ENCODE results near the gene HRH2.
"Not testable (repeated sequence)": the region's sequence is repeated elsewhere in the genome, so short reads cannot be mapped to it uniquely, and the experiment has no call there.

HRH2 gene

DNA sequence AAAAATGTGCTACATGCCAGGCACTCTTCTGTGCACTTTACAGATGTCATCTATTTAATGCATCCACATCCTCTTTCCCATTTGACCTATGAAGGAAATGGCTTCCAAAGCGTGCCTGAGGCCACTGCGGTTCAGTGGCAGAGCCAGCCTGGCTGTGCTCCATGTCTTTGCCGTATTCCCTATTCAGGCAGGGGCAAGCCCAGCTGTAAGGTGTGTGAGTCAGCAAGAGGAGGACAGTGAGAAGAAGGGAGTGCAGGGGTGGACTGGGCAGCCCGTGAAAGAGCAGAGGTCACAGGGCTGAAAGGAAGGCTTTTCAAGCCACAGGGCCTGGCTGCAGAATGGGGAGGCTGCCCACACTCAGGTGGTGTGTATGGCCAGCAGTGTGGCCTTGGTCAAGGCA lies 91.7 kb downstream of the HRH2 start:
- no peak for DNase-seq (ENCODE audit: low read depth)
- H3K4me3 ChIP-seq (ENCODE audit: low read depth, low read length) = no peak overlapping the region
- in situ Hi-C loops (cut with HindIII; ENCODE audit: low sequenced_read_pairs) = no loop called here
- TF ChIP-seq, protein P1, sequence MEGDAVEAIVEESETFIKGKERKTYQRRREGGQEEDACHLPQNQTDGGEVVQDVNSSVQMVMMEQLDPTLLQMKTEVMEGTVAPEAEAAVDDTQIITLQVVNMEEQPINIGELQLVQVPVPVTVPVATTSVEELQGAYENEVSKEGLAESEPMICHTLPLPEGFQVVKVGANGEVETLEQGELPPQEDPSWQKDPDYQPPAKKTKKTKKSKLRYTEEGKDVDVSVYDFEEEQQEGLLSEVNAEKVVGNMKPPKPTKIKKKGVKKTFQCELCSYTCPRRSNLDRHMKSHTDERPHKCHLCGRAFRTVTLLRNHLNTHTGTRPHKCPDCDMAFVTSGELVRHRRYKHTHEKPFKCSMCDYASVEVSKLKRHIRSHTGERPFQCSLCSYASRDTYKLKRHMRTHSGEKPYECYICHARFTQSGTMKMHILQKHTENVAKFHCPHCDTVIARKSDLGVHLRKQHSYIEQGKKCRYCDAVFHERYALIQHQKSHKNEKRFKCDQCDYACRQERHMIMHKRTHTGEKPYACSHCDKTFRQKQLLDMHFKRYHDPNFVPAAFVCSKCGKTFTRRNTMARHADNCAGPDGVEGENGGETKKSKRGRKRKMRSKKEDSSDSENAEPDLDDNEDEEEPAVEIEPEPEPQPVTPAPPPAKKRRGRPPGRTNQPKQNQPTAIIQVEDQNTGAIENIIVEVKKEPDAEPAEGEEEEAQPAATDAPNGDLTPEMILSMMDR (IDR thresholded peaks at IDR 0.05; ENCODE audit: low read depth, low read length, missing control alignments) = no peak

DNA sequence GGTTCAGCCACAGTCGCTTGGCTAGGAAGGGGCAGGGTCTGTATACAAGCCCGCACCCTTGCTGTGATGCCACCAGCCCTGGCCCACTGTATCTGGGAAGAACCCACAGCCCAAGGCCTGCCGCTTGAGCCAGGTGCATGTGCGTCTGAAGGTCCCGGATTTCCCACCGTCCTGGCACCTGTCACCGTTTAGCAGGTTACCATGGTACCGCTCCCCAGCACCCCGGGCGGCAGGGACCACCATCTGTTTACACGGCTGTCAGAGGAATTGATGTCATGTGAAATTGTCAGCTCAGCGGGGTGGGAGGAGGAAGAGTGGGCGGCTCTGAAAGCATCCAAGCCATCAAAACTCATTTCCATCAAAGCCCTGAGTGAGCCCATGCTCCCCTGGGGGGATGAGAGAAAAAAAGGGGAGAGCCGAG lies 92.7 kb downstream of the HRH2 start:
- no peak for DNase-seq (ENCODE audit: low read depth)
- TF ChIP-seq, protein P1 (IDR thresholded peaks at IDR 0.05; ENCODE audit: low read depth, low read length, missing control alignments) = no peak
- in situ Hi-C loops (cut with HindIII; ENCODE audit: low sequenced_read_pairs) = no loop called here
- no peak overlapping the region for H3K4me3 ChIP-seq (ENCODE audit: low read depth, low read length)

DNA sequence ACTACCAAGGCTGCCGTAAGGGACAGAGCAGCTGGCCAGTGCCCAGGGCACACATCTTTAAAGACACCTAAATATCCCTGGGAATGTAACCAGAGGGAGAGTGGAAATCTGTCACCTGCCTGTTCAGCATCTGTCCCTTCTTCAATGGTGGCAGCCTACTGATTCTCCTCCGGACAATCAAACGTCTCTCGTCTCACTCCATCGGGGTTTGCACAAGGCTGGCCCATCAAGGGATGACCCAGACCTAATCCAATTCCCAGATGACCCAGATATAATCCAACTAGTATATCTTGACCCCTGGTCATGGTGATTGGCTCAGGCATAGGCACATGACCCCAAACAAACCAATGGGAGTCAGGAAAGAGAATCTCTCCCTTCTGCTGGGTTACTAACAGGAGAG lies 93.5 kb downstream of the HRH2 start:
- in situ Hi-C loops (cut with HindIII; ENCODE audit: low sequenced_read_pairs) = no loop called here
- DNase-seq (ENCODE audit: low read depth) = no peak
- H3K4me3 ChIP-seq (ENCODE audit: low read depth, low read length) = no peak overlapping the region
- TF ChIP-seq, protein P1 (IDR thresholded peaks at IDR 0.05; ENCODE audit: low read depth, low read length, missing control alignments) = no peak

DNA sequence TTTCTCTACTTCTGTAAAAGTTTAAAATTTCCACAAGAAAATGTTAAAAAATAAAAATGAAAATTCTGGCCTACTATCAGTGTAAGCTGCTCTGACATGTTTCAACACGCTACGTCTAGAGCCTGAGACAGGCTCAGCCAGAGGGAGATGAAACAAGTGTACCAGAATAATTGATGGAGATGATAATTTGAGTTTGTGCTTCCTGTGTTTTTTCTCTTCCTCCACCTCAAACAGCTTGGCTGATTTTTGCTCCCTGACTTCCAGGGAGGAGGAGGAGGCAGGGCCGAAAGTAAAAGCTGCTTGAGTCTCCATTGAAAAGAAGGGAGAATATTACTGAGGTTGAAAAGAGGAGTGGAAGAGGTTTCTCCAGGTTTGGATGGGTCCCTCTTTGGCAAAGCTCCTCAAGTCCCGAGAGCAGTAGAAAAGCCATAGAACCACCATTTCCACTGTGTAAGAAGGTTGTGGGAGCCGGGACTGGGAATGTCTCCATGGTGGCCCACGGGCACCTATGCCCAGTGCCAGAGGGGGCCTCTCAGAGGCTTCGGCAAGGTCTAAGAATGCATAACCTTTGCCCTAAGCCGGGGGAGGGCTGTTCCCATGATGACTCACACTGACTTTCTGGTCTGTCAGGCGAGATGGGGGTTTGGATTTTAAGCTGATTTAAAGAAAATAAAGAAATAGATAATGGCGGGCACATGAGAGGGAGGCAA lies 95.1 kb downstream of the HRH2 start:
- DNase-seq (ENCODE audit: low read depth) = no peak
- TF ChIP-seq, protein P1 (IDR thresholded peaks at IDR 0.05; ENCODE audit: low read depth, low read length, missing control alignments) = no peak
- in situ Hi-C loops (cut with HindIII; ENCODE audit: low sequenced_read_pairs) = no loop called here
- H3K4me3 ChIP-seq (ENCODE audit: low read depth, low read length) = no peak overlapping the region

DNA sequence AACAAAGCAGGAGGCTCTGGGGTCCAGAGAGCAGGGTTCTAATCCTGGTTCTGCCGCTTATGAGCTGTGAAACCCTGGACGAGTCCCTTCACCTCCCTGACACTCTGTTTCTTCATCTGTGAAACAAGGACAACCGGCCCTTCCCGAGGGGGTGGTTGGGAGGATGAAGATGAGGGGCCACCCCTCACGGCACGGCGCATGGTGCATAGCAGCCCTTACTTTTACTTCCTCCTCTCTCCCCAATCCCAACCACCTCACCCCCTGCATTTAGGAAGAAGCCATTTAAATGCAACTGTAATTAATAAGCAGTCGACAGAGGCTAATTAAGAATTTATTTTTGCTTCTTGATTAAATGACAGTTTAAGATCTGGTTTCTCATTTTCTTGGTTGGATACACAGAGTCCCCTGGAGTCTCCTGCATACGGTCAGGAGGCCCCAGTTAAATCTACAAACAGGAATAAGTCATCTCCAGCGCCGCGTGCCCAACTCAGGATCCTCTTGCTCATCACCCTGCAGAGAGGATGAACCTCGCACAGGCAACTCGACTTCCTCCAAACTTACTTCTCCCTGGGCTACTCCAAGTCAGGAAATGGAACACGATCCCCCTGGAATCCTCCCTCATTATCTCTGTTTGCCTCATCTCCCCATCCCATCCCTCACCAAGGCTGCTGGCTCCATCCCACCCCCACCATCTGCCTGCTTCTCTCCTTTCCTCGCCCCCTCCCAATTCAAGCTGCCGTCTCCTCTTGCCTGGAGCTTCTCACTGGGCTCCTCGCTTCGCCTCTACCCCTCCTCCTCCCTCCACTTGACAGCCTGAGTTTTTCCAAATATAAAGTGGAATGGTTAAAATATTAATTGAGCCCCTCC lies 95.9 kb downstream of the HRH2 start:
- DNase-seq (ENCODE audit: low read depth) = no peak
- no peak overlapping the region for H3K4me3 ChIP-seq (ENCODE audit: low read depth, low read length)
- in situ Hi-C loops (cut with HindIII; ENCODE audit: low sequenced_read_pairs) = no loop called here
- TF ChIP-seq, protein P1 (IDR thresholded peaks at IDR 0.05; ENCODE audit: low read depth, low read length, missing control alignments) = no peak

DNA sequence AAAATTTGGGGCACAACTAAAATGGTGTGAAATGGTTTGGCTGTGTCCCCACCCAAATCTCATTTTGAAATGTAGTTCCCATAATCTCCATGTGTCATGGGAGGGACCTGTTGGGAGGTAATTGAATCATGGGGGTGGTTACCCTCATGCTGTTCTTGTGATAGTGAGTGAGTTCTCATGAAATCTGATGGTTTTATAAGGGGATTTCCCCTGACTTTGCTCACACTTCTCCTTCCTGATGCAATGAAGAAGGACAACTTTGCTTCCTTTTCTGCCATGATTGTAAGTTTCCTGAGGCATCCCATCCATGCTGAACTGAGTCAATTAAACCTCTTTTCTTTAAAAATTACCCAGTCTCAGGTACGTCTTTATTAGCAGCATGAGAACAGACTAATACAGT lies 102.1 kb downstream of the HRH2 start:
- in situ Hi-C loops (cut with HindIII; ENCODE audit: low sequenced_read_pairs); H3K4me3 ChIP-seq (ENCODE audit: low read depth, low read length); DNase-seq (ENCODE audit: low read depth): not testable (repeated sequence)
